ENCODE data around the gene MELK. TPM values are rescaled to one million over a fixed set of nuclear protein-coding genes. Genes with fewer than 3 reads are reported as not detected.
"Not testable (repeated sequence)": the region's sequence is repeated elsewhere in the genome, so short reads cannot be mapped to it uniquely, and the experiment has no call there.

Gene MELK
- total and polyA plus RNA-seq, 7 donors = 0.15 to 0.42 (median 0.18) TPM; not detected in 2

GRCh38 chr9:36560771-36561170, 11.9 kb upstream of the MELK start:
- 57 to 81% (median 79%) methylated on average over 2 of the region's 2 CpGs for WGBS, 3 donors
- no peak overlapping the region for H3K4me3 ChIP-seq
- no peaks in the 10 kb centered on the region for H3K9me3 ChIP-seq
- no peak overlapping the region for H3K27ac ChIP-seq
- no peak for DNase-seq
- ATAC-seq = no peak
- intact Hi-C loops (cut with DNase I) = no loop called here
- H3K4me1 ChIP-seq = no peaks in the 10 kb centered on the region
- no peaks in the 10 kb centered on the region for H3K36me3 ChIP-seq (ENCODE audit: insufficient read depth in 1 of 2, low read depth in 1 of 2)
- no peaks in the 10 kb centered on the region for H3K27me3 ChIP-seq (ENCODE audit: insufficient read depth in 3 of 3, low read length in 2 of 3)
- TF ChIP-seq, protein P1, sequence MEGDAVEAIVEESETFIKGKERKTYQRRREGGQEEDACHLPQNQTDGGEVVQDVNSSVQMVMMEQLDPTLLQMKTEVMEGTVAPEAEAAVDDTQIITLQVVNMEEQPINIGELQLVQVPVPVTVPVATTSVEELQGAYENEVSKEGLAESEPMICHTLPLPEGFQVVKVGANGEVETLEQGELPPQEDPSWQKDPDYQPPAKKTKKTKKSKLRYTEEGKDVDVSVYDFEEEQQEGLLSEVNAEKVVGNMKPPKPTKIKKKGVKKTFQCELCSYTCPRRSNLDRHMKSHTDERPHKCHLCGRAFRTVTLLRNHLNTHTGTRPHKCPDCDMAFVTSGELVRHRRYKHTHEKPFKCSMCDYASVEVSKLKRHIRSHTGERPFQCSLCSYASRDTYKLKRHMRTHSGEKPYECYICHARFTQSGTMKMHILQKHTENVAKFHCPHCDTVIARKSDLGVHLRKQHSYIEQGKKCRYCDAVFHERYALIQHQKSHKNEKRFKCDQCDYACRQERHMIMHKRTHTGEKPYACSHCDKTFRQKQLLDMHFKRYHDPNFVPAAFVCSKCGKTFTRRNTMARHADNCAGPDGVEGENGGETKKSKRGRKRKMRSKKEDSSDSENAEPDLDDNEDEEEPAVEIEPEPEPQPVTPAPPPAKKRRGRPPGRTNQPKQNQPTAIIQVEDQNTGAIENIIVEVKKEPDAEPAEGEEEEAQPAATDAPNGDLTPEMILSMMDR (IDR thresholded peaks at IDR 0.05) = no peak

DNA sequence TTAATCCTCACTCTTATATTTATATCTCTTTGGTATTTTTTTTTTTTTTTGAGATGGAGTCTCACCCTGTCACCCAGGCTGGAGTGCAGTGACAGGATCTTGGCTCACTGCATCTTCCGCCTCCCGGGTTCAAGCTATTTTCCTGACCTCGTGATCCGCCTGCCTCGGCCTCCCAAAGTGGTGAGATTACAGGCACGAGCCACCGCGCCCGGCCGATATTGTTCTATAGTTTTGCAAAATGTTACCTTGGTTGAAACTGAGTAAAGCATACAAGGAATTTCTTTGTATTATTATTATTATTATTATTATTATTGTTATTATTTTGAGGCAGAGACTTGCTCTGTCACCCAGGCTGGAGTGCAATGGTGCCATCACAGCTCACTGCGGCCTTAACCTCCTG, 9.9 kb upstream of the MELK start:
- H3K27ac ChIP-seq; H3K9me3 ChIP-seq; H3K4me1 ChIP-seq; DNase-seq; H3K36me3 ChIP-seq (ENCODE audit: insufficient read depth in 1 of 2, low read depth in 1 of 2); H3K27me3 ChIP-seq (ENCODE audit: insufficient read depth in 3 of 3, low read length in 2 of 3); intact Hi-C loops (cut with DNase I); H3K4me3 ChIP-seq; ATAC-seq: not testable (repeated sequence)
- 86 to 93% (median 92%) methylated on average over 11 of the region's 11 CpGs for WGBS, 3 donors

DNA sequence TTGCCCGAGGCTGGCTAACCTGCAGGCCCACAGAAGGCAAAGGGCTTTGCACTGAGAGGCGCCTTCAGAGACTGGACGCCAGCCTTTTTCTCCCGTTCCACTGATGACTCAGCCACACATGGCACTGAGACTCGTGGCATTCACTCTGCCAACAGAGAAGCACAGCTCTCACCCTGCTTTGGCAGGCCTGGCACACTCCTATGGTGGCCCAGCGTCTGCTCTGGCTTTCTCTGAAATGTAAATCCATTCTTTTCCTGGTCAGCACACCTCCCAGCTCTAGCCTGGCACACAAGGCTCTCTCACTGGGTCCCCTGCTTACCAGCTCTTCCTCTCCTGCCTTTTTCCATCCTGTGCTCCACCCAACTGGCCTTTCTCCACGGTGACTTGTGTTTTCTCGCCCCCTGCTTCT, 5.9 kb upstream of the MELK start:
- TF ChIP-seq, protein P1 (IDR thresholded peaks at IDR 0.05) = no peak
- Histone ChIP-seq H3K27ac (peak overlapping the region; percentile 48), H3K4me3 (no peak overlapping the region), H3K4me1 (no peaks in the 10 kb centered on the region), H3K9me3 (no peaks in the 10 kb centered on the region), H3K27me3 (ENCODE audit: insufficient read depth in 3 of 3, low read length in 2 of 3) (no peaks in the 10 kb centered on the region), H3K36me3 (ENCODE audit: insufficient read depth in 1 of 2, low read depth in 1 of 2) (no peaks in the 10 kb centered on the region)
- DNase-seq (peak in 1 of 2 donors; percentile 47), ATAC-seq (peak; percentile 79 to 94 (median 92))
- WGBS, 3 donors = 27 to 37% (median 31%) methylated on average over 8 of the region's 8 CpGs
- intact Hi-C loops (cut with DNase I) = loop anchor here (5.0 kb wide), 2 partner anchors 80 to 155 kb away; no protein-coding TSS in a partner anchor

DNA sequence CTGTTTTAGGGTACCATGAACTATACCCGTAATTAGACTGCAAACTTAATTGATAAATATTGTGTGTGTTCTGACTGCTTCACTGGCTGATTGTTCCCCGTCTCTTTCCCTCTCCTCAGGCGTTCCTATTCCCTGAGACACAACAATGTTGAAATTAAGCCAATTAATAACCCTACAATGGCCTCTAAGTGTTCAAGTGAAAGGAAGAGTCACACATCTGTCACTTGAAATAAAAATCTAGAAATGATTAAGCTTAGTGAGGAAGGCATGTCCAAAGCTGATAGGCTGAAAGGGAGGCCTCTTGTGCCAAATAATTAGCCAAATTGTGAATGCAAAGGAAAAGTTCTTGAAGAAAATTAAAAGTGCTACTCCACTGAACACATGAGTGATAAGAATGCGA, 4.0 kb upstream of the MELK start:
- H3K4me3 ChIP-seq; ATAC-seq; H3K27ac ChIP-seq; H3K4me1 ChIP-seq; H3K27me3 ChIP-seq (ENCODE audit: insufficient read depth in 3 of 3, low read length in 2 of 3); DNase-seq; H3K36me3 ChIP-seq (ENCODE audit: insufficient read depth in 1 of 2, low read depth in 1 of 2); H3K9me3 ChIP-seq: not testable (repeated sequence)
- WGBS, 3 donors = 84 to 91% (median 86%) methylated on average over 4 of the region's 4 CpGs
- intact Hi-C loops (cut with DNase I) = loop anchor here (5.0 kb wide), 2 partner anchors 81 to 156 kb away; no protein-coding TSS in a partner anchor

DNA sequence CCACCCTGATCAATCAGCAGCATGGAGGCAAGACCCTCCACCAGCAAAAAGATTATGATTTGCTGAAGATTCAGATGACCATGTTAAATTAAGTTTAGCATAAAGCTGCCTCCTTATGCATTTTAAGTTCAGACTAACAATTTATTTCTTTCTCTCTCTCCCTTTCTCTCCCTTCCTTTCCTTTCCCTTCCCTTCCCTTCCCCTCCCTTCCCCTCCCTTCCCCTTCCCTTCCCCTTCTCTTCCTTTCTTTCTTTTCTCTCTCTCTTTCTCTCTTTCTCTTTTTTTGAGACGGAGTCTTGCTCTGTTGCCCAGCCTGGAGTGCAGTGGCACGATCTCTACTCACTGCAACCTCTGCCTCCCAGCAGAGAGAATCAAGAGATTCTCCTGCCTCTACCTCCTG, 1.4 kb upstream of the MELK start:
- intact Hi-C loops (cut with DNase I) = no loop called here
- WGBS, 3 donors = 79 to 90% (median 81%) methylated on average over 2 of the region's 2 CpGs
- Histone ChIP-seq H3K4me1 (peaks cover 11% of the 10 kb centered on the region), H3K9me3 (no peaks in the 10 kb centered on the region), H3K36me3 (ENCODE audit: insufficient read depth in 1 of 2, low read depth in 1 of 2) (no peaks in the 10 kb centered on the region), H3K27ac (no peak overlapping the region), H3K27me3 (ENCODE audit: insufficient read depth in 3 of 3, low read length in 2 of 3) (no peaks in the 10 kb centered on the region), H3K4me3 (no peak overlapping the region)
- TF ChIP-seq, protein P1 (IDR thresholded peaks at IDR 0.05) = no peak
- DNase-seq (no peak), ATAC-seq (no peak)

DNA sequence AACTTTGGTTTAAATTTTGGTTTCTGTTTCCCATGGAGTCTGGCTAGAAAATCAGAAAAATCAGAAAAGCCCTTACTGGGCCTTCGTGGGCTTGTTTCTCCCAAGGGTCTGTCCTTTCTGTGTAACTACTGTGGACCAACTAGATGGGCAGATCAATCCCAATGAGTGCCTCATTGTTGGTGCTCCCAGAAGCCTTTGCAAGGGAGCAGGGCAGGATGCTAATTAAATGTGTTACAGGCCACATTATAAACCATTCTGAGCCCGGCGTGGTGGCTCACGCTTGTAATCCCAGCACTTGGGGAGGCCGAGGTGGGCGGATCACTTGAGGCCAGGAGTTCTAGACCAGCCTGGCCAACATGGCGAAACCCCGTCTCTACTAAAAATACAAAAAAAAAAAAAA, 1.4 kb downstream of the MELK start:
- DNase-seq; intact Hi-C loops (cut with DNase I); H3K9me3 ChIP-seq; H3K27me3 ChIP-seq (ENCODE audit: insufficient read depth in 3 of 3, low read length in 2 of 3); H3K27ac ChIP-seq; H3K4me3 ChIP-seq; ATAC-seq; H3K36me3 ChIP-seq (ENCODE audit: insufficient read depth in 1 of 2, low read depth in 1 of 2): not testable (repeated sequence)
- WGBS, 3 donors = 82 to 89% (median 87%) methylated on average over 8 of the region's 8 CpGs
- peaks cover 11% of the 10 kb centered on the region for H3K4me1 ChIP-seq
